Fibroblast of mammary gland (primary cell): ENCODE measurements around the gene CD3G.

Experiments
- DNase-seq: peaks from one replicate; pipeline ENCODE4 v3.0.0-alpha.2; 2010; ENCODE audit warnings: low read depth
- H3K4me3 ChIP-seq: 2 replicates; pipeline ENCODE4 v1.5.1; 2011; ENCODE audit warnings: low read depth, mild to moderate bottlenecking, low read length, moderate library complexity; ENCODE audit not compliant: control insufficient read depth
- TF ChIP-seq, protein P1 (sequence below): conservative IDR thresholded peaks from 2 replicates; pipeline ENCODE4 v1.5.1; 2011; ENCODE audit warnings: low read depth, low read length, inconsistent platforms; ENCODE audit not compliant: control insufficient read depth, insufficient read depth

Gene CD3G

DNA sequence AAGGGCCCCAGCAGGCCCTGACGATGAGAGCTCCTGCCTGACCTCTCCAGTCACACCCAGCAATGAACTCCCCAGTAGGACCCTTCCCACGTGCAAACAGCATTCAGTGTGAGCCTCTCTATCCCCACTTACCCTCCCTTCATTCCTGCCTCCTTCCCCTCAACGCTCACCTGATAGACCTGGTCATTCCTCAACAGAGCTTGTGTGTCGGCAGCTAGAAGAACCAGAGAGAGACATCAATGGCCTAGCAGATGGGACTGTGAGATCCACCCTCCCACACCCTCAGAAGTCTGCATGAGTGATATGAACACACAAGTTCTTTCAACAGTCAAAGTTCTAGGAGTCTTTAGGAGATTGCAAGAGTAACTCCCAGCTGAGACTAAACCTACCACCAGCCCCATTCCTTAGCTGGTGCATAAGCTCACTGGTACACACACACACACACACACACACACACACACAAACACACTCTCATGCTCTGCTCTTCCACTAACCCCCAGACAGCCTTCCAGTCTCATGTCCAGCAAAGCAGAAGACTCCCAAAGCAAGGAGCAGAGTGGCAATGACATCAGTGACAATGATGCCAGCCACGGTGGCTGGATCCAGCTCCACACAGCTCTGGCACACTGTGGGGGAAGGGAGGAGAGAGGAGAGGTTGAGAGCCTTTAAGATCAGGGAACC, 4.7 kb upstream of the CD3G start:
- no peak for DNase-seq
- TF ChIP-seq, protein P1, sequence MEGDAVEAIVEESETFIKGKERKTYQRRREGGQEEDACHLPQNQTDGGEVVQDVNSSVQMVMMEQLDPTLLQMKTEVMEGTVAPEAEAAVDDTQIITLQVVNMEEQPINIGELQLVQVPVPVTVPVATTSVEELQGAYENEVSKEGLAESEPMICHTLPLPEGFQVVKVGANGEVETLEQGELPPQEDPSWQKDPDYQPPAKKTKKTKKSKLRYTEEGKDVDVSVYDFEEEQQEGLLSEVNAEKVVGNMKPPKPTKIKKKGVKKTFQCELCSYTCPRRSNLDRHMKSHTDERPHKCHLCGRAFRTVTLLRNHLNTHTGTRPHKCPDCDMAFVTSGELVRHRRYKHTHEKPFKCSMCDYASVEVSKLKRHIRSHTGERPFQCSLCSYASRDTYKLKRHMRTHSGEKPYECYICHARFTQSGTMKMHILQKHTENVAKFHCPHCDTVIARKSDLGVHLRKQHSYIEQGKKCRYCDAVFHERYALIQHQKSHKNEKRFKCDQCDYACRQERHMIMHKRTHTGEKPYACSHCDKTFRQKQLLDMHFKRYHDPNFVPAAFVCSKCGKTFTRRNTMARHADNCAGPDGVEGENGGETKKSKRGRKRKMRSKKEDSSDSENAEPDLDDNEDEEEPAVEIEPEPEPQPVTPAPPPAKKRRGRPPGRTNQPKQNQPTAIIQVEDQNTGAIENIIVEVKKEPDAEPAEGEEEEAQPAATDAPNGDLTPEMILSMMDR, result no peak
- no peak overlapping the region for H3K4me3 ChIP-seq

DNA sequence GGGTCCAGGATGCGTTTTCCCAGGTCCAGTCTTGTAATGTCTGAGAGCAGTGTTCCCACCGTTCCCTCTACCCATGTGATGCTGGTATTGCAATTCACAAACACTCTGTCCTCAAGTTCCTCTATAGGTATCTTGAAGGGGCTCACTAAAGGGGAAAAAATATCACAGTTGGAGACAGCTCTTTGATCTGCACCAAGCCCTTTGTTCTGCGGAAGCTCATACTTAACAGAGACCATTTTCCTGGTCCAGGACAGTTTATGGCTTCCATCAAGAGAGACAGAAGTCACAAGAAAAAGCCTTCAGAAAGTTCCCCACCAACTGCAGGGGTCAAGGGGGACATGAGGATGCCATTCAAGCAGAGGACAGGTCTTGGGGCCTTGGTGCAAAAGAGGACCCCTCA, 3.7 kb upstream of the CD3G start:
- TF ChIP-seq, protein P1, result no peak
- no peak for DNase-seq
- H3K4me3 ChIP-seq, result no peak overlapping the region

DNA sequence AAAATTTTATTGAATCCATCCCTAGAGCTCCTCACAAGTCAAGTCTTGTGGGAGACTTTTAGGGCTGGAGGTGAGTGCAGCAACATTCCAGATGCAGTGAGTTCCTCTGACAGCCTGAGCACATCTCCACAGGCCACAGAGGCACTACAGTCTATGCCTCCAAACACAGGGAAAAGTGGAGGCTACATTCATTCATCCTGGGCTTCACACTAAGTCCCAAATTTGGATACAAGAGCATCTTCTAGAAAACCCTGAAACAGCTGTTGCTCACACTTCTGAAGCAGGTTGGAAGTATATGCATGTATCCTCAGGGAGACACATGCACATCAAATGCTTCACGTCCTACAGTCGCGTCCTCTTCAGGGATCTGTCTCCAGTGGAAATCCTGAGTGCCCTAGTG, 2.9 kb upstream of the CD3G start:
- TF ChIP-seq, protein P1, result no peak
- no peak for DNase-seq
- H3K4me3 ChIP-seq, result no peak overlapping the region

DNA sequence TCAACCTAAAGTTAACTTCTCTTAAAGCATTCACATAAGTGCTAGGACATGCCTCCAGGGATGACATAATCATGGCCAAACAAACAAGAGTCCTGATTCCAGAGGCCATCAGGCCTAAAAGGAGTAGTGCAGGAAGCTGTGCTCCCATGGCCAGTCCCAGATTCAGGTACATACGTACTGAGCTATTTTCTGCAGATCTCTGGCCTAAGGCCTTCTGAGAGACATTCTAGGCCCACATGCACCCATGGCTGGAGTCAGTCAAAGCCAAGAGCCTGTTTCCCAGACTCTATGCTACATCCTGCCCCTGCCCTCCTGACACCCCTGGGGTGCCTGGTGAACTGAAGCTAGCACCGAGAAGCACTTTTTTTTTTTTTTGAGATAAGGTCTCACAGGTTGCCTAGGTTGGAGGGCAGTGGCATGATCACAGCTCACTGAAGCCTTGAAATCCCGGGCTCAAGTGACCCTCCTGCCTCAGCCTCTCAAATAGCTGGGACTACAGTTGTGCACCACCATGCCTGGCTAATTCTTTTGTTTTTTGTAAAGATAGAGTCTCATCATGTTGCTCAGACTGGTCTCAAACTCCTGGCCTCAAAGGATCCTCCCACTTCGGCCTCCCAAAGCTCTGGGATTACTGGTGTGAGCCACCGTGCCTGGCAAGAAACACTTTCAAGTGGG, 2.2 kb upstream of the CD3G start:
- DNase-seq, result no peak
- no peak overlapping the region for H3K4me3 ChIP-seq
- TF ChIP-seq, protein P1, result no peak

DNA sequence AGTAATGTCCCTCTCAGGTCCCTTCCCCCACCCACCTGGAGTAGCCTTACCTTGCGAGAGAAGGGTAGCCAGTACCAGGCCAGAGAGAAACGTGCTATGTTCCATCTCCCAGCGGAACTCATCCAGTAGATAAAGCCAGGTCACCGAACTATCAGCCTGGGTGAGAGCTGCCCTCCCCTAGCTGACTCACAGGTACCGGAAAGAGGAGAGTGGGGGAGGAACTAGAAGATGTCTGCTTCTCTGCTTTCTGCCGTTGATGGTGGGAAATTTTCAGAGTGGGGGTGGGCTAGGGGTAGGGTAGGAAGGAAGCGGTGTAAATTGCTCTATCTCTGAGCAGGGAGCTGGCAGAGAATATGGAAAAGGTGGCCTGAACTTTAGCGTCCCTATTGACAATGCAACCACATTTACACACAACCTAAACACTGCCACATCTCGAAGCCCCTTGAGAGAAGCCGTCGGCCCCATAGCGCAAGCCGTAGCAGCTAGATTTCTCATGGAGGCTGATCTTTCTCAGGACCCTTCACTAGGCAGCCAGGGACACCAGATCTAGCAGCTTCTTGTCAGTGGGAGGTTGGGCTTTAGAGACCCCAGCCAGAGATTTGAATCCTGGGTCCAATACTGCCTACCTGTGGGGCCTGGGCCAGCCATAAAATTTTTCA, 1.5 kb upstream of the CD3G start, which contains the start of gene CD3D:
TSS of gene CD3D (minus strand) at position 203 of the 659 bp plus-strand sequence. CDS start at position 105, 98 bp downstream.
- TF ChIP-seq, protein P1, result no peak
- no peak for DNase-seq
- H3K4me3 ChIP-seq, result no peak within 1 kb of the TSS

DNA sequence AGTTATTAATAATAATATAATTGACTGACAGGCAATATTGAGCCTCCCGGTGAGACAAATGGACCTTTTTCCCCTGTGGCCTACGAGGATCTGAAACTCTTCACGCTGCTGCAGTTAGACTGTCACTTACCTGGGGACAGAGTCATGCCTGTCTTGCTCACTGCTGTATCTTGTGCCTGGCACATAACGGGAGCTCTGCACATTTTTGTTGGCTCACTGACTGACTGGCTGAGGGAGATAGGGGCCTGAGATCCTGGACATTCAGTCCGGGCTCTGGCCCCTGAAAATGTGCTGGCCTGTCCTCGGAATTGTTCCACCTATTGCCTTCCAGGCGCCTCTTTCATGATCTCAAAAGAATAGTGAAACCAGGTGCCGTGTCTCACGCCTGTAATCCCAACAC, 896 bp upstream of the CD3G start:
- H3K4me3 ChIP-seq, result no peak overlapping the region
- no peak for DNase-seq
- TF ChIP-seq, protein P1, result no peak
